Neuronal stem cell (in vitro differentiated cells): ENCODE results near the gene OLFM1.

ENCODE experiments used
- DNase-seq: peaks from one replicate; pipeline ENCODE4 v3.0.0-alpha.2; 2013; ENCODE audit warnings: low spot score
- H2AFZ ChIP-seq: one replicate; pipeline ENCODE4 v1.6.1; 2013; ENCODE audit warnings: mild to moderate bottlenecking, low read length, inconsistent platforms
- H2AK5ac ChIP-seq: 2 replicates; pipeline ENCODE4 v1.6.1; 2013; ENCODE audit warnings: low read depth, mild to moderate bottlenecking, inconsistent platforms, low read length, moderate library complexity, mixed read lengths
- H2BK120ac ChIP-seq: 2 replicates; pipeline ENCODE4 v1.6.1; 2013; ENCODE audit warnings: low read depth, mild to moderate bottlenecking, inconsistent platforms, low read length, moderate library complexity, mixed read lengths
- H2BK12ac ChIP-seq: one replicate; pipeline ENCODE4 v1.6.1; 2013; ENCODE audit warnings: low read length, inconsistent platforms
- H2BK15ac ChIP-seq: 2 replicates; pipeline ENCODE4 v1.6.1; 2013; ENCODE audit warnings: mild to moderate bottlenecking, low read length, inconsistent platforms, mixed read lengths
- H2BK5ac ChIP-seq: one replicate; pipeline ENCODE4 v1.6.1; 2013; ENCODE audit warnings: inconsistent platforms, mild to moderate bottlenecking, low read length, moderate library complexity
- H3K14ac ChIP-seq: one replicate; pipeline ENCODE4 v1.6.1; 2013; ENCODE audit warnings: low read length, inconsistent platforms
- H3K18ac ChIP-seq: 2 replicates; pipeline ENCODE4 v1.6.1; 2013; ENCODE audit warnings: low read length, inconsistent platforms
- H3K23ac ChIP-seq: 2 replicates; pipeline ENCODE4 v1.6.1; 2013; ENCODE audit warnings: low read depth, mild to moderate bottlenecking, mixed read lengths, low read length, inconsistent platforms; ENCODE audit not compliant: poor library complexity
- H3K27ac ChIP-seq: replicated peaks from 3 replicates; pipeline ENCODE4 v1.5.1; 2013; ENCODE audit warnings: low read length, inconsistent platforms
- H3K27me3 ChIP-seq, 3 experiments: 2 replicates each; pipeline ENCODE4 v1.6.1; 2013; ENCODE audit warnings: low read length in 3 of 3, mild to moderate bottlenecking in 2 of 3, inconsistent platforms in 1 of 3, low read depth in 1 of 3, mixed read lengths in 1 of 3, moderate library complexity in 1 of 3; ENCODE audit not compliant: control insufficient read depth in 3 of 3, insufficient read depth in 3 of 3
- H3K36me3 ChIP-seq, 2 donors: replicated peaks in 1 of 2; 2 replicates each; pipeline ENCODE4 v1.6.1; 2013; ENCODE audit warnings: low read length in 2 of 2; ENCODE audit not compliant: control insufficient read depth in 2 of 2, insufficient read depth in 2 of 2
- H3K4ac ChIP-seq: 2 replicates; pipeline ENCODE4 v1.6.1; 2013; ENCODE audit warnings: inconsistent platforms, mild to moderate bottlenecking, low read length, moderate library complexity
- H3K4me1 ChIP-seq, 2 donors: 1 replicate in 1 of 2; 2 replicates in 1 of 2; pipeline ENCODE4 v1.6.1; 2013; ENCODE audit warnings: low read length in 2 of 2, low read depth in 1 of 2; ENCODE audit not compliant: control insufficient read depth in 2 of 2, insufficient read depth in 1 of 2
- H3K4me2 ChIP-seq: one replicate; pipeline ENCODE4 v1.6.1; 2013; ENCODE audit warnings: mild to moderate bottlenecking, low read length, inconsistent platforms; ENCODE audit not compliant: insufficient read depth, poor library complexity, severe bottlenecking
- H3K4me3 ChIP-seq, 2 donors: 2 replicates each; pipeline ENCODE4 v1.5.1; 2013; ENCODE audit warnings: low read length in 2 of 2, mild to moderate bottlenecking in 2 of 2, inconsistent platforms in 1 of 2, moderate library complexity in 1 of 2
- H3K79me1 ChIP-seq: one replicate; pipeline ENCODE4 v1.6.1; 2013; ENCODE audit warnings: low read depth, mild to moderate bottlenecking, inconsistent platforms, low read length, moderate library complexity
- H3K9ac ChIP-seq: one replicate; pipeline ENCODE4 v1.6.1; 2013; ENCODE audit warnings: mild to moderate bottlenecking, low read depth, low read length, inconsistent platforms; ENCODE audit not compliant: poor library complexity
- H3K9me3 ChIP-seq, 2 donors: replicated peaks in 1 of 2; 2 replicates each; pipeline versions ENCODE3 to v1.6.1; 2013; ENCODE audit warnings: low read length in 2 of 2, mild to moderate bottlenecking in 2 of 2, inconsistent platforms in 1 of 2, low read depth in 1 of 2, mixed read lengths in 1 of 2, moderate library complexity in 1 of 2; ENCODE audit not compliant: control insufficient read depth in 2 of 2, insufficient read depth in 1 of 2
- H4K8ac ChIP-seq: one replicate; pipeline ENCODE4 v1.6.1; 2013; ENCODE audit warnings: low read depth, mild to moderate bottlenecking, inconsistent platforms, low read length, moderate library complexity
- H4K91ac ChIP-seq: one replicate; pipeline ENCODE4 v1.6.1; 2013; ENCODE audit warnings: low read length, low read depth, mild to moderate bottlenecking, inconsistent platforms; ENCODE audit not compliant: poor library complexity
- WGBS, 2 donors: extraction: QIAGEN DNeasy Blood & Tissue Kit; methylation state at CpG; one replicate each; pipeline ENCODE4 v1.1.7; 2013; ENCODE audit warnings: missing lambda C conversion rate in 2 of 2, mixed read lengths in 1 of 2; ENCODE audit not compliant: insufficient read length in 2 of 2, insufficient replicate concordance in 1 of 2; ENCODE audit errors: extremely low coverage in 2 of 2; 5-methylcytosine and 5-hydroxymethylcytosine counted together

The OLFM1 gene

GRCh38 chr9:135106551-135107270 lies 19.2 kb downstream of the OLFM1 start:
- Histone ChIP-seq H3K23ac (no peak overlapping the region), H3K27me3 (no peaks in the 10 kb centered on the region), H3K18ac (peak overlapping the region; percentile 48), H3K79me1 (no peaks in the 10 kb centered on the region), H2BK15ac (peak overlapping the region; percentile 49), H3K4ac (no peak overlapping the region), H2AFZ (no peak overlapping the region), H3K4me2 (no peak overlapping the region), H3K9me3 (no peaks in the 10 kb centered on the region), H3K27ac (no peak overlapping the region), H2AK5ac (peak overlapping the region; percentile 76), H2BK12ac (no peak overlapping the region), H2BK5ac (no peak overlapping the region), H3K36me3 (no peaks in the 10 kb centered on the region), H4K8ac (no peak overlapping the region), H3K9ac (no peak overlapping the region), H3K4me3 (no peak overlapping the region), H4K91ac (no peak overlapping the region), H3K4me1 (peaks cover 0 to 10% of the 10 kb centered on the region in 2 donors), H2BK120ac (no peak overlapping the region), H3K14ac (peak overlapping the region; percentile 71)
- no peak for DNase-seq
- WGBS, 2 donors, result no CpG with 5 or more reads among the region's 29 CpGs

DNA sequence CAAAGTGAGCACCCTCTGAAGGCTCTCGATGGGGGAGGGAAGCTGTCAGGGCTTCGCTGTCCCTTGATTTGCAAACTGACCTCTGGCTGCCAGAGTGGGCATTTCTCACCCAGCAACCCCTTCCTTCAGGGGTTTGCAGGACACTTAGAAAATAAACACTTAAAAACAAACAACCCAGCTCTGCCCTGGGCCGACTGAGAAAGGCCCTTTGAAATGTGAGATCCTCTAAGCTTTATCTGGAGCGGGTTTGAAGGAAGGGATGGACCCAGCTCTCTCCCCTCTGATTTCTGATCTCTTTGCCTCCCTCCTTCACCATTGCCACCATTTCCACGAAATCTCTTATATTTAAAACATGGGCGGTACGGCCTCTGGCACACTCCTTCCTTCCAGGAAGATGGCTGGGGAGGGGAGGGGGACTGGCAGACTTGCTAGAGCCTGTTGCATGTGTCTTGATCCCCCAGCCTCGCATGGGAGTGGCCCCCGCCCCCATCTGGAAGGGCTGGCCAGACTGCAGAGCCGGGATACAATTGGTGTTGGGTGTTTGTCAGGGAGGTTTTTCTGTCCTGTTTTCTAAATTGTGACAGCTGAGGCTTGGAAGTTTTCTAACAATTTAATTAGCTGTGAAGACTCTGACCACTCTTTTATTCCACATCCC lies 20.2 kb downstream of the OLFM1 start:
- Histone ChIP-seq H2BK15ac (peak overlapping the region; percentile 37), H3K27me3 (no peaks in the 10 kb centered on the region), H2BK5ac (no peak overlapping the region), H3K4ac (no peak overlapping the region), H3K9ac (no peak overlapping the region), H3K27ac (no peak overlapping the region), H3K18ac (no peak overlapping the region), H3K79me1 (no peaks in the 10 kb centered on the region), H2AFZ (no peak overlapping the region), H3K23ac (no peak overlapping the region), H3K14ac (no peak overlapping the region), H3K9me3 (no peaks in the 10 kb centered on the region), H2BK12ac (no peak overlapping the region), H3K4me1 (peaks cover 0 to 10% of the 10 kb centered on the region in 2 donors), H2AK5ac (no peak overlapping the region), H3K36me3 (no peaks in the 10 kb centered on the region), H3K4me2 (no peak overlapping the region), H4K8ac (no peak overlapping the region), H4K91ac (no peak overlapping the region), H2BK120ac (no peak overlapping the region), H3K4me3 (no peak overlapping the region)
- DNase-seq, result no peak
- no CpG with 5 or more reads among the region's 10 CpGs for WGBS, 2 donors

DNA sequence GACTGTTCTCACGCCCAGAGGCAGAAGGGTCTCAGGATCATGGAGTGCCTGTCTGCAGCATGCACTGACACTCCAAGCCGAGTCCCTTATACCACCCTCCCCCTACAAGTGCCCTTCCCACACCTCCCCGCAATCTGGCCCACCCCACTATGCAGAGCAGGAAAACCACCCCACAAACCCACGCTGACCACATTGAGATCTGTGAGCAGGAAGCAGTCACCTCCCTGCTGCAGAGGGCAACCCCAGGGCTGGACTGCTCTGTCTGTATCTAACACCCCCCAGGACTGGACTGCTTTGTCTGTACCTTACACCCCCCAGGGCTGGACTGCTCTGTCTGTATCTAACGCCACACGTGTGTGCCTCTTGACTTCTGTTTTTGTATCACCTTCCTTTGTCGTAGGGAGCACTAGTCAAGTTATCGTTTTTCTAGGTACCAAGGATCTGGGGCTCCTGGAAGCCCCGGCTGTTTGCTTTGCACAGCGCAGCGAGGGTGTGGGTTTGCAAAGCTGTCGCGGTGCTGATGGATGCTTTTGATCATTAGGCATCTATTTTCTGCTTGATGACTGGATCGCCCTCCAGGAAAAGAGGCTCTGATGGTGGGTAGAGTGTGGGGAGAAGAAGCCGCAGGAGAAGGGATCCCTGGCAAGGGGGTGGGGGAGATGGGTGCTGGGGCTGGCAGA lies 21.5 kb downstream of the OLFM1 start:
- Histone ChIP-seq H2BK5ac (no peak overlapping the region), H3K23ac (no peak overlapping the region), H3K4me2 (no peak overlapping the region), H3K18ac (no peak overlapping the region), H3K27ac (no peak overlapping the region), H2AK5ac (no peak overlapping the region), H2BK15ac (no peak overlapping the region), H3K4ac (no peak overlapping the region), H2BK120ac (no peak overlapping the region), H3K14ac (no peak overlapping the region), H3K27me3 (no peaks in the 10 kb centered on the region), H4K91ac (no peak overlapping the region), H3K4me3 (no peak overlapping the region), H3K79me1 (no peaks in the 10 kb centered on the region), H4K8ac (no peak overlapping the region), H2AFZ (no peak overlapping the region), H3K36me3 (no peaks in the 10 kb centered on the region), H2BK12ac (no peak overlapping the region), H3K4me1 (peaks cover 0 to 10% of the 10 kb centered on the region in 2 donors), H3K9ac (no peak overlapping the region), H3K9me3 (no peaks in the 10 kb centered on the region)
- no peak for DNase-seq
- WGBS, 2 donors, result no CpG with 5 or more reads among the region's 15 CpGs

- no peak overlapping the region for H4K91ac ChIP-seq
- WGBS, 2 donors, result no CpG with 5 or more reads among the region's 8 CpGs
- peaks cover 0 to 10% of the 10 kb centered on the region in 2 donors for H3K4me1 ChIP-seq
- no peak overlapping the region for H2AK5ac ChIP-seq
- no peaks in the 10 kb centered on the region for H3K79me1 ChIP-seq
- no peak overlapping the region for H3K9ac ChIP-seq
- no peaks in the 10 kb centered on the region for H3K36me3 ChIP-seq
- H3K9me3 ChIP-seq, result no peaks in the 10 kb centered on the region
- no peak overlapping the region for H2BK5ac ChIP-seq
- H2BK15ac ChIP-seq, result no peak overlapping the region
- no peak overlapping the region for H3K4ac ChIP-seq
- DNase-seq, result no peak
- no peak overlapping the region for H3K4me3 ChIP-seq
- H3K23ac ChIP-seq, result no peak overlapping the region
- no peak overlapping the region for H4K8ac ChIP-seq
- H3K27me3 ChIP-seq, result no peaks in the 10 kb centered on the region
- H2BK120ac ChIP-seq, result no peak overlapping the region
- H2AFZ ChIP-seq, result no peak overlapping the region
- H3K4me2 ChIP-seq, result no peak overlapping the region
- H3K27ac ChIP-seq, result no peak overlapping the region
- H3K14ac ChIP-seq, result no peak overlapping the region
- no peak overlapping the region for H3K18ac ChIP-seq
- H2BK12ac ChIP-seq, result no peak overlapping the region
Measured at GRCh38 chr9:135109650-135110049, 22.2 kb downstream of the OLFM1 start.
